Smooth muscle cell (in vitro differentiated cells): ENCODE data around the gene LPAR1. TPM values are rescaled to one million over a fixed set of nuclear protein-coding genes. Genes with fewer than 3 reads are reported as not detected.

Source experiments
- DNase-seq: peaks from one replicate; lab custom pipeline; 2025; ENCODE audit not compliant: unreplicated experiment; lab: John Stamatoyannopoulos, UW
- H2AFZ ChIP-seq: fragments of 200-600 bp; sonication (generic); 2 replicates; pipeline ENCODE4 v1.6.0; 2016; ENCODE audit warnings: antibody characterized with exemption, low read depth, mild to moderate bottlenecking
- H3F3A ChIP-seq: fragments of 200-600 bp; sonication (generic); 2 replicates; pipeline ENCODE4 v1.6.0; 2017; ENCODE audit warnings: antibody characterized with exemption, low read depth
- H3K27ac ChIP-seq: fragments of 200-600 bp; sonication (generic); 2 replicates; pipeline ENCODE4 v1.5.1; 2016; ENCODE audit warnings: low read depth, mild to moderate bottlenecking
- H3K27me3 ChIP-seq: fragments of 200-600 bp; sonication (generic); 2 replicates; pipeline ENCODE4 v1.6.1; 2016; ENCODE audit warnings: low read depth, mild to moderate bottlenecking
- H3K36me3 ChIP-seq: fragments of 200-600 bp; sonication (generic); 2 replicates; pipeline ENCODE4 v1.5.1; 2016; ENCODE audit warnings: low read depth
- H3K4me1 ChIP-seq: fragments of 200-600 bp; sonication (generic); 2 replicates; pipeline ENCODE4 v1.5.1; 2016; ENCODE audit warnings: low read depth
- H3K4me2 ChIP-seq: fragments of 200-600 bp; sonication (generic); 2 replicates; pipeline ENCODE4 v1.6.0; 2016; ENCODE audit warnings: mild to moderate bottlenecking
- H3K4me3 ChIP-seq: fragments of 200-600 bp; sonication (generic); 2 replicates; pipeline ENCODE4 v1.5.1; 2016; ENCODE audit warnings: mild to moderate bottlenecking
- H3K79me2 ChIP-seq: fragments of 200-600 bp; sonication (generic); 2 replicates; pipeline ENCODE4 v1.6.0; 2016; ENCODE audit warnings: low read depth, mild to moderate bottlenecking
- H3K9ac ChIP-seq: fragments of 200-600 bp; sonication (generic); 2 replicates; pipeline ENCODE4 v1.6.0; 2016; ENCODE audit warnings: low read depth
- H3K9me3 ChIP-seq: fragments of 200-600 bp; sonication (generic); replicated peaks from 2 replicates; pipeline ENCODE4 v1.5.1; 2016; ENCODE audit warnings: low read depth
- H4K20me1 ChIP-seq: fragments of 200-600 bp; sonication (generic); 2 replicates; pipeline ENCODE4 v1.6.0; 2016; ENCODE audit warnings: low read depth
- CTCF ChIP-seq: fragments of 200-600 bp; sonication (generic); IDR thresholded peaks from 2 replicates; pipeline ENCODE4 v1.5.1; 2017; ENCODE audit warnings: borderline replicate concordance, mild to moderate bottlenecking, antibody characterized with exemption; ENCODE audit not compliant: insufficient read depth, poor library complexity, severe bottlenecking
- WGBS: methylation state at CpG from one replicate; pipeline ENCODE4 v1.1.7; 2016; ENCODE audit warnings: low lambda C conversion rate; 5-methylcytosine and 5-hydroxymethylcytosine counted together
- polyA plus RNA-seq: library from polyadenylated mRNA; unstranded; fragments of >200 nt; fragmentation: Nextera tagmentation; extraction: Ambion mirVana; gene quantifications from 2 replicates; pipeline ENCODE4 v1.2.1, GENCODE V29; 2016
- total RNA-seq: library from RNA; depleted of rRNA; stranded (reverse); fragments of >200 nt; gene quantifications from 2 replicates; pipeline ENCODE4 v1.2.3, GENCODE V29; 2014

LPAR1 gene
- total and polyA plus RNA-seq, 2 experiments from 2014 or later: 20.5 to 21.3 TPM

GRCh38 chr9:110835859-110836271 is 202.4 kb downstream of the LPAR1 start:
- H3F3A ChIP-seq: no peaks in the 10 kb centered on the region
- no peak for TF ChIP-seq CTCF
- no peaks in the 10 kb centered on the region for H3K9me3 ChIP-seq
- no peak for DNase-seq
- H3K27me3 ChIP-seq: no peaks in the 10 kb centered on the region
- H3K36me3 ChIP-seq: no peaks in the 10 kb centered on the region
- H2AFZ ChIP-seq: no peak overlapping the region
- H3K4me1 ChIP-seq: peaks cover 5% of the 10 kb centered on the region
- no peak overlapping the region for H3K4me3 ChIP-seq
- H3K79me2 ChIP-seq: no peaks in the 10 kb centered on the region
- H4K20me1 ChIP-seq: no peaks in the 10 kb centered on the region
- no peak overlapping the region for H3K27ac ChIP-seq
- WGBS: 52% methylated on average over 1 of the region's 1 CpG
- no peak overlapping the region for H3K9ac ChIP-seq
- peak overlapping the region; percentile 69 for H3K4me2 ChIP-seq

- no peaks in the 10 kb centered on the region for H3F3A ChIP-seq
- H3K36me3 ChIP-seq: no peaks in the 10 kb centered on the region
- H2AFZ ChIP-seq: no peak overlapping the region
- no peak overlapping the region for H3K9ac ChIP-seq
- H3K27me3 ChIP-seq: no peaks in the 10 kb centered on the region
- no peaks in the 10 kb centered on the region for H3K79me2 ChIP-seq
- 28% methylated on average over 3 of the region's 3 CpGs for WGBS
- H3K4me2 ChIP-seq: peak overlapping the region; percentile 69
- no peaks in the 10 kb centered on the region for H3K9me3 ChIP-seq
- no peak overlapping the region for H3K4me3 ChIP-seq
- H3K4me1 ChIP-seq: peaks cover 5% of the 10 kb centered on the region
- no peaks in the 10 kb centered on the region for H4K20me1 ChIP-seq
- no peak overlapping the region for H3K27ac ChIP-seq
- no peak for DNase-seq
- TF ChIP-seq CTCF: no peak
Measured at GRCh38 chr9:110835404-110835803, 202.9 kb downstream of the LPAR1 start.

- Histone ChIP-seq H3K9ac (no peak overlapping the region), H3K27me3 (no peaks in the 10 kb centered on the region), H2AFZ (no peak overlapping the region), H3K4me3 (no peak overlapping the region), H3K27ac (no peak overlapping the region), H3K4me2 (no peak overlapping the region), H3K36me3 (no peaks in the 10 kb centered on the region), H4K20me1 (no peaks in the 10 kb centered on the region), H3K9me3 (no peaks in the 10 kb centered on the region), H3K4me1 (peaks cover 5% of the 10 kb centered on the region), H3F3A (no peaks in the 10 kb centered on the region), H3K79me2 (no peaks in the 10 kb centered on the region)
- DNase-seq: no peak
- no peak for TF ChIP-seq CTCF
- 89% methylated on average over 3 of the region's 3 CpGs for WGBS
Measured at GRCh38 chr9:110832926-110833325, 205.3 kb downstream of the LPAR1 start.

- TF ChIP-seq CTCF: no peak
- Histone ChIP-seq H3K9ac (no peak overlapping the region), H3K27me3 (no peaks in the 10 kb centered on the region), H3K9me3 (no peaks in the 10 kb centered on the region), H3K4me2 (no peak overlapping the region), H3K27ac (no peak overlapping the region), H3F3A (no peaks in the 10 kb centered on the region), H2AFZ (no peak overlapping the region), H3K36me3 (no peaks in the 10 kb centered on the region), H4K20me1 (no peaks in the 10 kb centered on the region), H3K79me2 (no peaks in the 10 kb centered on the region), H3K4me3 (no peak overlapping the region), H3K4me1 (peaks cover 1% of the 10 kb centered on the region)
- 95% methylated on average over 21 of the region's 21 CpGs for WGBS
- DNase-seq: no peak
Measured at GRCh38 chr9:110830495-110830894, 207.8 kb downstream of the LPAR1 start.
